Neural progenitor cell (in vitro differentiated cells): Measurements from ENCODE around the gene GGT5.
"Not testable (repeated sequence)": the region's sequence is repeated elsewhere in the genome, so short reads cannot be mapped to it uniquely, and the experiment has no call there.

Source experiments
- CTCF ChIP-seq: fragments of 200-600 bp; sonication (generic); IDR thresholded peaks from 2 replicates; pipeline ENCODE4 v1.5.1; 2017; ENCODE audit warnings: antibody characterized with exemption, mild to moderate bottlenecking
- EZH2 ChIP-seq: fragments of 200-600 bp; sonication (generic); IDR thresholded peaks from 2 replicates; pipeline ENCODE4 v1.6.1; 2017; ENCODE audit warnings: antibody characterized with exemption, mild to moderate bottlenecking, moderate library complexity

- not testable (repeated sequence) for TF ChIP-seq CTCF, EZH2
Observed at GRCh38 chr22:24213111-24213510, 31.8 kb downstream of the GGT5 start.
